ENCODE measurements around the gene CNKSR1.
A peak's percentile ranks its signal among the peaks of the same experiment; 100 is the strongest.
"Not testable (repeated sequence)": the region's sequence is repeated elsewhere in the genome, so short reads cannot be mapped to it uniquely, and the experiment has no call there.

CNKSR1 gene

DNA sequence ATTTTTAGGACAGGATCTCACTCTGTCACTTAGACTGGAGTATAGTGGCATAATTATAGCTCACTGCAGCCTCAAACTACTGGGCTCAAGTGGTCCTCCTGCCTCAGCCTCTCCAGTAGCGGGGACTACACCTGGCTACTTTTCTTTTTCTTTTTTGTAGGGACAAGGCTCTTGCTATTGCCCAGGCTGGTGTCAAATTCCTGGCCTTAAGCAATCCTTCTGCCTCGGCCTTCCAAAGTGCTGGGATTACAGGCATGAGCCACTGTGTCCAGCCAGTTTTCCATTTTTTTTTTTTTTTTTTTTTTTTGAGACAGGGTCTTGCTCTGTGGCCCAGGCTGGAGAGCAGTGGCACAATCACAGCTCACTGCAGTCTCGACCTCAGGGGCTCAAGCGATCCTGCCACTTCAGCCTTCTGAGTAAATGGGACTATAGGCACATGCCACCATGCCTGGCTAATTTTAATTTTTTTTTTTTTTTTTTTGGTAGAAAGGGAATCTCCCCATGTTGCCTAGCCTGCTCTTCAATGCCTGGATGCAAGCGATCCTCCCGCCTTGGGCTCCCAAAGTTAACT is 36.1 kb downstream of the CNKSR1 start:
- ATAC-seq (ENCODE audit: low read depth): no peak
- no peak overlapping the region for H3K4me3 Mint-ChIP-seq
- no peaks in the 10 kb centered on the region for H3K36me3 Mint-ChIP-seq

DNA sequence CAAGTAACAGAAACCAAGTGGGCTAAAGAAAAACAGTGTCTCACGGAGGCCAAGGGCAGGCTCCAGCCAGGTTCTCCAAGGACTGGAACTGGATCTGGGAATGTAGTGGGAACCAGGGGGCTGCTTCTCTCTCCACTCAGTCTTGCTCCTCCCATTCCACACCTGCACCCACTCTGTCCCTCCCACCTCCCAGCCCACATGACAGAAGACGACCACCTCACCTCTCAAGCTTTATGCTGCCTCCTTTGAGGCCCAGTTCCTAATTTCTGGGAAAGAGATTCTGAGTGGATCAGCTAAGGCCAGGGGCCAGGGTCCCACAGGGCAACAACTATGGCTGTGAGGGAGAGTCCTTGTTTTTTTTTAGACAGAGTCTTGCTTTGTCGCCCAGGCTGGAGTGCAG is 38.0 kb downstream of the CNKSR1 start:
- Mint-ChIP-seq H3K27ac (no peak overlapping the region), H3K27me3 (peaks cover 4% of the 10 kb centered on the region), H3K4me1 (no peaks in the 10 kb centered on the region), H3K36me3 (no peaks in the 10 kb centered on the region), H3K4me3 (no peak overlapping the region), H3K9me3 (no peaks in the 10 kb centered on the region)
- ATAC-seq (ENCODE audit: low read depth) (no peak), DNase-seq (ENCODE audit: low spot score in 2 of 2) (no peak)

More for the DNA sequence above, 36.1 kb downstream of the CNKSR1 start:
- Mint-ChIP-seq H3K27me3 (peaks cover 5% of the 10 kb centered on the region), H3K4me1 (no peaks in the 10 kb centered on the region), H3K27ac (no peak overlapping the region), H3K9me3 (no peaks in the 10 kb centered on the region)
- no peak for DNase-seq (ENCODE audit: low spot score in 2 of 2)

GRCh38 chr1:26218906-26219494 is 41.7 kb downstream of the CNKSR1 start:
- no peak overlapping the region for H3K4me3 Mint-ChIP-seq
- no peaks in the 10 kb centered on the region for H3K9me3 Mint-ChIP-seq
- DNase-seq (ENCODE audit: low spot score in 2 of 2) (no peak), ATAC-seq (ENCODE audit: low read depth) (no peak)
- H3K27ac Mint-ChIP-seq: no peak overlapping the region
- no peaks in the 10 kb centered on the region for H3K36me3 Mint-ChIP-seq
- no peaks in the 10 kb centered on the region for H3K4me1 Mint-ChIP-seq
- H3K27me3 Mint-ChIP-seq: peaks cover 9% of the 10 kb centered on the region

DNA sequence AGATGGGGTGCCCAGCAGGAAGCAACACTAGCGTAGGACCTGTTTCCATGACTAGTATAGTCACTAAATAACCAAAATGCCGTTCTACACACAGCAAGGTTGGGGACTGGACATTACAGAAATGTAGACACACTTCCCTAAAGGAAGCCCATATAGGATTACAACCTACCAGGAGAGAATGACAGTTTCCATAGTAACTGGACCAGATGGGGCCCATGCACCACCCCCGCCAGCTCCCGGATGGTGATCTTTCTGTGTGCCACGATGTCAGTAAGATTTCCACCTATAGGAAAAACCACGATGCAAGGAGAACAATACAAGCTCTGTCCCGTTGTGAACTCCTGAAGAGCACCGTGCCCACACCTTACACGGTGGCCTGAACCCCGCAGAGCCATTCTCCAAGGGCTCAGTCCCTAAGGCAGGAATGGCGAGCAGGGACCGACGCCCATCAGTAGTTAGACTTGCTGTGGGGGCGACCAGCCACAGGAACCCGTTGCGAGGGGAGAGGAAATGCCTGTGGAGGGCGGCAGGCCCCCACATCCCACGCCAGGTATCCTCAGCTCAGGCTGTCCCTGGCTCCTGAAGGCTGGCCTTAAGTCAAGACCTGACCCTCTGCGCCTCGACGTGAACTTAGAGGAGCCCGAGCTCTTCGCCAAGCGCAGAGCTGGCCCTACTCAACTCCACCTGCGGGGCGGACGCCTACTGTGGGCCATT is 43.1 kb downstream of the CNKSR1 start:
- no peak for DNase-seq (ENCODE audit: low spot score in 2 of 2)
- H3K4me3 Mint-ChIP-seq: no peak overlapping the region
- no peak for ATAC-seq (ENCODE audit: low read depth)
- H3K4me1 Mint-ChIP-seq: no peaks in the 10 kb centered on the region
- no peaks in the 10 kb centered on the region for H3K9me3 Mint-ChIP-seq
- H3K27me3 Mint-ChIP-seq: peaks cover 9% of the 10 kb centered on the region
- H3K27ac Mint-ChIP-seq: no peak overlapping the region
- no peaks in the 10 kb centered on the region for H3K36me3 Mint-ChIP-seq

DNA sequence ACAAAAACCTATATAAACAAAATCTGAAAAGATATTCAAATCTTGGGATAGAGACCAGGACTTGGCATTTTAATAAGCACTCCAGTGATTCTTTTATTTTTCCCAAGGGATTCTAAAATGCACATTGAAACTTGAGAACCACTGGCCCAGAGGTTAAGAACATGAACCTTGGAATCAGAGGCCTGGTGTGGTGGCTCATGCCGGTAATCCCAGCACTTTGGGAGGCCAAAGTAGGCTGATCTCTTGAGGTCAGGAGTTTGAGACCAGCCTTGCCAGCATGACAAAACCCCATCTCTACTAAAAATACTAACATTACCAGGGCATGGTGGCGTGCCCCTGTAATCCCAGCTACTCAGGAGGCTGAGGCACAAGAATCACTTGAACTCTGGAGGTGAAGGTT is 43.8 kb downstream of the CNKSR1 start:
- no peak for DNase-seq (ENCODE audit: low spot score in 2 of 2)
- Mint-ChIP-seq H3K27me3 (peaks cover 13% of the 10 kb centered on the region), H3K4me1 (peaks cover 5% of the 10 kb centered on the region), H3K4me3 (no peak overlapping the region), H3K27ac (no peak overlapping the region), H3K9me3 (no peaks in the 10 kb centered on the region), H3K36me3 (no peaks in the 10 kb centered on the region)
- no peak for ATAC-seq (ENCODE audit: low read depth)

GRCh38 chr1:26224606-26225005 is 47.3 kb downstream of the CNKSR1 start:
- Mint-ChIP-seq H3K4me1 (peaks cover 9% of the 10 kb centered on the region), H3K9me3 (no peaks in the 10 kb centered on the region), H3K27ac (no peak overlapping the region), H3K4me3 (no peak overlapping the region), H3K36me3 (no peaks in the 10 kb centered on the region), H3K27me3 (peaks cover 14% of the 10 kb centered on the region)
- DNase-seq (ENCODE audit: low spot score in 2 of 2) (no peak), ATAC-seq (ENCODE audit: low read depth) (no peak)

- peaks cover 9% of the 10 kb centered on the region for H3K4me1 Mint-ChIP-seq
These were observed 47.9 kb downstream of the CNKSR1 start for GRCh38 chr1:26225033-26225831.

DNA sequence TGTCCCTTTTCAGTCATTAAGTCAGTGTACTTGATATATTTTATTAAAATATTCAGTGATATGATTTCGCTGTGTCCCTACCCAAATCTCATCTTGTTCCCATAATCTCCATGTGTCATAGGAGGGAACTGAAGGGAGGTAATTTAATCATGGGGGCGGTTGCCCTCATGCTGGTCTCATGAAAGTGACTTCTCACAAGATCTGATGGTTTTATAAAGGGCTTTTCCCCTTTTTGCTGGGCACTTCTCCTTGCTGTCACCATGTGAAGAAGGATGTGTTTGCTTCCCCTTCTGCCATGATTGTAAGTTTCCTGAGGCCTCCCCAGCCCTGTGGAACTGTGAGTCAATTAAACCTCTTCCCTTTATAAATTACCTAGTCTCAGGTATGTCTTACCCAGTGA is 53.4 kb downstream of the CNKSR1 start:
- H3K4me1 Mint-ChIP-seq: peaks cover 18% of the 10 kb centered on the region
- H3K4me3 Mint-ChIP-seq; H3K36me3 Mint-ChIP-seq; H3K27ac Mint-ChIP-seq; DNase-seq (ENCODE audit: low spot score in 2 of 2); H3K27me3 Mint-ChIP-seq; ATAC-seq (ENCODE audit: low read depth); H3K9me3 Mint-ChIP-seq: not testable (repeated sequence)

More at GRCh38 chr1:26225033-26225831, 47.9 kb downstream of the CNKSR1 start:
- Mint-ChIP-seq H3K4me3 (peak overlapping the region; percentile 59), H3K27ac (no peak overlapping the region), H3K9me3 (no peaks in the 10 kb centered on the region), H3K36me3 (no peaks in the 10 kb centered on the region), H3K27me3 (peaks cover 14% of the 10 kb centered on the region)
- ATAC-seq (ENCODE audit: low read depth) (peak; percentile 53), DNase-seq (ENCODE audit: low spot score in 2 of 2) (peak in 1 of 2 donors; percentile 22)

GRCh38 chr1:26233903-26234643 is 56.8 kb downstream of the CNKSR1 start, which contains the start of gene CEP85:
Gene CEP85 (plus strand): TSS chr1:26234200. CDS start chr1:26239784, 5,584 bp downstream.
- H3K9me3 Mint-ChIP-seq: no peaks in the 10 kb centered on the region
- H3K4me3 Mint-ChIP-seq: peak within 1 kb of the TSS; percentile 97
- H3K27ac Mint-ChIP-seq: peak within 1 kb of the TSS; percentile 83
- H3K27me3 Mint-ChIP-seq: no peaks in the 10 kb centered on the region
- peak; percentile 90 for ATAC-seq (ENCODE audit: low read depth)
- DNase-seq (ENCODE audit: low spot score in 2 of 2): peak; percentile 96 to 98
- peaks cover 23% of the 10 kb centered on the region for H3K4me1 Mint-ChIP-seq
- no peaks in the 10 kb centered on the region for H3K36me3 Mint-ChIP-seq

- Mint-ChIP-seq H3K27me3 (no peaks in the 10 kb centered on the region), H3K36me3 (no peaks in the 10 kb centered on the region), H3K27ac (peak overlapping the region; percentile 83), H3K9me3 (no peaks in the 10 kb centered on the region), H3K4me3 (peak overlapping the region; percentile 97), H3K4me1 (peaks cover 23% of the 10 kb centered on the region)
- no peak for ATAC-seq (ENCODE audit: low read depth)
- no peak for DNase-seq (ENCODE audit: low spot score in 2 of 2)
These were observed 57.5 kb downstream of the CNKSR1 start for GRCh38 chr1:26234644-26235370.

GRCh38 chr1:26237230-26237966 is 60.1 kb downstream of the CNKSR1 start:
- no peaks in the 10 kb centered on the region for H3K9me3 Mint-ChIP-seq

More at GRCh38 chr1:26237230-26237966, 60.1 kb downstream of the CNKSR1 start:
- Mint-ChIP-seq H3K4me1 (peaks cover 23% of the 10 kb centered on the region), H3K27me3 (no peaks in the 10 kb centered on the region), H3K27ac (no peak overlapping the region), H3K36me3 (peaks cover 3% of the 10 kb centered on the region), H3K4me3 (no peak overlapping the region)
- DNase-seq (ENCODE audit: low spot score in 2 of 2) (no peak), ATAC-seq (ENCODE audit: low read depth) (no peak)

All from memory B cell (primary cell).